HuH-7.5 (cell line): ENCODE results near the gene C12orf42.
"Not testable (repeated sequence)": the region's sequence is repeated elsewhere in the genome, so short reads cannot be mapped to it uniquely, and the experiment has no call there.

Experiments used
- DNase-seq: peaks from one replicate; pipeline ENCODE4 v3.0.0; 2011; ENCODE audit warnings: low spot score

The C12orf42 gene

DNA sequence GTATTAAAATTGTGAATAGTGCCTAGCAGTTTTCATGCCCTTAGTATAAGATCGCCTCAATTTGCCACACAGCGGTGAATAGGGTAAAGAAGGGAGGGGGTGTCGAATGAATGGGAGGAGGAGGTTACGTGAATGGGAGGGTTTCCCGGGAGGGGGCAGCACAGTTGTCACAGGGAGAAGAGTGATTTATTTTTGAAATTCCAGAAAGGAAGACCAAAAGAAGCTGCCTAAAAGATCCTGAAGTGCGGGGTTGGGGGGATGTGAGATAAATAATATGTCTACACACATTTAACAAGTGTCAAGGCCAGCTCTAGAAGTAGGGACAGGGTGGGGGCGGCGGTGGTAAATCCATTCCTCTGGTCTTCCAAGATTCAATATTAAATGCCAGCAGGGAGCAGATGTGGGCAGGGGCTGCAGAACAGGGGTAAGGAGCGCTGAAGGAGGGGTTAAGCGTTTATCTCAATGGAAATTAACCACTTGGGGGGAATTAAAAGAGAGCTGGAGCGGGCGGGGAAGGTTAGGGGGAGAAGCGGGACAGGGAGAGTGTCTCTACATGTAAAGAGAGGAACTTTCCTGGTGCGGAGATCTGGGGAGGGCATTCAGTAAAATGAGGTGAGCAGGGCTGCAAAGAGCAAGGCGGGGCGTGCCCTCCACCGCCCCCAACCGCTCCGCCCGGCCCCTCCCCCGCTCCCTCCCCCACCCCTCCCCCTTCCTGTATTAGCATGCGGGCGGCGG, 867 bp downstream of the C12orf42 start:
- no peak for DNase-seq

DNA sequence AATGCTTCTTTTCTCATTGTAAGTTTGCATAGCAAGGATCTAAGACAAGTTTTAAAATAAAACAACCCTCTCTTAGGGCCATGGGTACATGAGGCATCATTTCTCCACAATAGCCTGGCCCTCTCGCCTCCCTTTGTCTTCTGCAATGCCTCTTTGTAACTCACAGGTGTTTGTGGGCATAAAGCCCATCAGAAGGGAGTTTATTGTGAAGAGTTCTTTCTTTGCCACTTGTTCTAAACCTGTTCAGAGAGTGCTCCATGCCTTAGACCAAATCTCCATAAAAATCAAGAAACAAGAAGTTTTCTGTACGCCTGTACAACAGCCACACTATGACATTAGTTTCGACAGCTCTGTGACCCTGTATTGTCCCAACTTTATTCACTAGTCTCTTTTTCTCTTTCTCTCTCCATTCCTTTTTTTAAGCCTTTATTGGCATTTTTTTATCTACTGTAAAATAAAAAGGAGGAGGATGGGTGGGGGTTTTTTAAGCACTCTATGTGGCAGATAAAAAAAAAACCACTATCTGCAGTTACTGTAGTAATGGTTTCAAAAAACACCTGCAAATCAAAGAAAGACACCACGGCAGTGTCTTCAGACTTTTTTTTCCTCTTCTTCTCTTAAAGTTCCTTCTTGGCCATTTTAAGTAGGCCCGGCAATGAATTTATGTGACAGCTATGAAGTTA, 1.6 kb downstream of the C12orf42 start:
- no peak for DNase-seq

DNA sequence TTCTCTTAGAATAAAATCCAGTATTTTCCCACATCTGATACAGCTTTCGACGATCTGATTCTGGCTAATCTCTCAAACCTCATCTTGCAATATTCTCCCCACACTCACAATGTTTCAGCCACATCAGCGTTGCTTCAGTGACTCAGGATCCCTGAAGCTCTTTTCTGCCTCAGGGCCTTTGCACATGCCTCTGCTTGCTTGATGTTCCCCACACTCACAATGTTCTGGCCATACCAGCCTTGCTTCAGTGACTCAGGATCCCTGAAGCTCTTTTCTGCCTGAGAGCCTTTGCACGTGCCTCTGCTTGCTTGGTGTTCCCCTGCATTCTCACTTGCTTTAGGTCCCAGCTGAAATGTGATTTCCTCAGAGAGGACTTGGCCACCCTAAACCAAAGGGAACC, 2.6 kb downstream of the C12orf42 start:
- DNase-seq = no peak

DNA sequence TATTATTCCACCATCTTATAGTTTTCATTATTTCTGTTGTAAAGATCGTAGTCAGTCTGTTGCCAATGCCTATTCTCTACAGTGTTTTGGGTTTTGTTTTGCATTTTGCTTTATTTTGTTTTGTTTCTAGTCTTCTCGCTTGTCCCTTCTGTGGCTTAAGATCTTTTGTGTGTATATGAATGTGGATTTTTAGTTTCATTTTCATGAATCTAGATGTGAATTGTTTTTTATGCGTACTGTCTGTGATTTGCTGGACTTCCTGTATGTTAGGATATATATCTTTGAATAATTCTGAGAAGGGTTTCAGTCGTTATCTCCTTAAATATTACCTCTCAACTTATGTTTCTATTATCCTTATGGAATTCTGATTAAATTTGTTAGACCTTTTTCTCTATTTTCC, 13.4 kb downstream of the C12orf42 start:
- no peak for DNase-seq

DNA sequence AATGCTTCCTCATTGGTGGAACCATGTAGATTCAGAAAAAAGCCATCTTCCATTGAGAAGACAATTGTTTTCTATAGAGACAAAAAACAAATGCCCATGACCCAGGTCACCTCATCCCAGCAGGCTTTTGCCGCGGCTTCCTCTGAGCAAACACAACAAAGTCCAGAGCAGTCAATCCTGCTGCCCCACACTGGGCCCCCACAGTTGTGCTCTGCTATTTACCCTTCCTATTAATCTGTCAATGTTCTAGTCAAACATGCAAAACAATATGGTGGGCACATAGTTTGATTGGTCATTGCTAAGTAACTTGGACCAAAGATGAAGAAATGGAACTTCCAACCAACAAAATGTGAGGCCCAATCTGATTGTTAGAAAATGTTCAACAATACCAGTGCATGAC, 20.7 kb downstream of the C12orf42 start:
- no peak for DNase-seq

DNA sequence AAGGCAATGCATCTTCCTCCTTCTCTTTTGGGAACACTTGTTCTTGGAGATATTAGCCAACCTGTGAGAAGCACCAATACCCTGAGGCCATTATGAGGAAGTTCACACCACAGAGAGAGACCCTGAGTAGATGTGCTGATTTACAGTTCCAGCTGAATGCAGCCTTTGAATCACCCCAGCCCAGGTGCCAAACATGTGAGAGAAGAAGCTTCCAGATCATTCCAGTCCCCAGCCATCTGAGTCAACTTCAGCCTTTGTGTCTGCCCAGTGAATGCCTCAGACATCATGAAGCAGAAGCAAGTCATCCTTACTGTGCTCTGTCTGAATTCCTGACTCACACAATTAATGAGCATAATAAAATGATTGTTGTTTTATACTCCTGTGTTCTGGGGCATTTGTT, 25.1 kb downstream of the C12orf42 start:
- no peak for DNase-seq

DNA sequence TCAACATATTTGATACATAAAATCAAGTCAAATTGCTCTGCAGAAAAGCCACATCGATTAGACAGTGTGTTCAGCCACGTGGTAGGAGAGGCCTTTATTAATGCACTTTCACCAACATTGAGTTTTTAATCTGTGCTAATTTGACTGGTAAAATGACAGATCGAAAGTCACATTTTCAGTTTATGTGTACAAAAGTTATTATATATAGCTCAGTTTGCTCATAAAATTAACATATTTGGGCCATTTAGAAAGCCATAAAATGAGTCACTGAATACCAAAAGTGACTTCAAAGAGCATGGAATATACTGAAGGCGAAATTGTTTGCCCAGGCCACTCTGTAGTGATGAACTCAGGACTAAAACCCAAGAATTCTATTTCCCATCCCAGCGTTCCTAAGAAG, 26.0 kb downstream of the C12orf42 start:
- DNase-seq = no peak

DNA sequence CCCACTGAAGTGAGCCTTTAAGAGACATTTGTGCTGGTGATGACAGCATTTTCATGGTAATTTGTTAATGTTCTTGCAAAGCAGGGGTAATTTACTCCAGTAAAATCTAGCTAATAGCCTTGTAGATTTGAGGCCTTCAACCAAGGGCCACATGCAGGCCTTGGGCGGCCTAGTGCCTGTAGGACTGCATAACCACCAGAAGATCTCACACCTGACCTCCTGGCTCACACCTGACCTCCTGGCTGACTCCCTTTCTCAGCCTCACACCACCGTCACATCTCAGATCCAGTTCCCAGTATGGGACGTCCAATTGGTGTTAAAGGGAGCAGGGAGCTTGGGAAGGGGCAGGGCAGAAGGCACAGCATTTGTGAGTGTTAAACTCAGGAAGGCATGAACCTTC, 26.9 kb downstream of the C12orf42 start:
- DNase-seq = no peak

DNA sequence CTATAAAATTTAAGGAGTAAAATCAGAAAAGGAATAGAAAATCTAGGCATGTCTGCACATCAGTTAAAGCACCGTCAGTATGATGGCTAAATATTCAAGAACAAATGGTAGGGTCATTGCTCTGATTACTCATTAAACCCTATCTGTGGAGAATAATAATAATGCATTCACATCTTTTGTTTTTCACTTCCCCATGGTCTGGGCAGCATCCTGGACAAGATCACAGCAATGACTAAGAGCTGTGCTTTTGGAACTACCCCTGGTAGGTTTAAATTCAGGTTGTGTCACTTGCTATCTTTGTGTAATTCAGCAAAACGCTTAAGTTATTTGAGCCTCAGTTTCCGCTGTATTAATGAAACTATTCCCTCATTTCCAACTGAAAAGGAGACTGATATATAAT, 33.1 kb downstream of the C12orf42 start:
- no peak for DNase-seq

DNA sequence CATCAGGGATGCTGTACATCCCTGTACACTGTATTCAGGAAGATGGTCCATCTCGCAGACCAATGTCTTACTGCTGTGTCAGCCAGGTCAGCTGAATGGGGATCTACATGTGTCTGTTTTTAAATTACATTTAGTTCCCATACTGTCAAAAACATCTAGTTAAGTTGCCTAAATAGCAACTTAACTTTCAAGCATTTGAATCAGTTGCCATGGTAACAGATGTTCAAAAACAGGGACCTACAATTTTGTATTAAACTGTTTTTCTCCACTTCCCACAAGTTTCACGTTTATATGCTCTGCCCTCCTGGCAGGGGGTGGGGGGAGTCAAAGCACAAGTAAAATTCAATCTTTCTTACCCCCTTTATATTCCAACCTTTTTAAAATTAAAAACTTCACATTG, 38.3 kb downstream of the C12orf42 start:
- no peak for DNase-seq

DNA sequence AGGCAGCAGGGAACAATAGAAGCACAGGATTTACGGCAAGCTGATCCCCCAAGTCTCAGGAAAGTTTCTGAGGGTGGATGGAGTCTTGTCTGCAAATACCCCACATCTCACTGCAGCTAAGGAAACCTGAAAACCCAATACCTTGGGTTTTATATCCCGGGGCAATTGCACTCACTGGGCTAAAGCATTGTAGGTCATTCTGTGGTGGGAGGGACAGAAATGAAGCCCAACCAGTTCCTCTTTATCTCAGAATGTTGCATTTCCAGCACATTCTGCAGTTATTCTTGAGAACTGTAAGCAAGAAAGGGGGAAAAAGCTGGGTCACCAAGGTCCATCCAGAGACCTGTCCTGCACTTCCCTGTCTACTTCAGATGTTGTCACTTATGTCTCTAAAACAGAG, 39.8 kb downstream of the C12orf42 start:
- no peak for DNase-seq

DNA sequence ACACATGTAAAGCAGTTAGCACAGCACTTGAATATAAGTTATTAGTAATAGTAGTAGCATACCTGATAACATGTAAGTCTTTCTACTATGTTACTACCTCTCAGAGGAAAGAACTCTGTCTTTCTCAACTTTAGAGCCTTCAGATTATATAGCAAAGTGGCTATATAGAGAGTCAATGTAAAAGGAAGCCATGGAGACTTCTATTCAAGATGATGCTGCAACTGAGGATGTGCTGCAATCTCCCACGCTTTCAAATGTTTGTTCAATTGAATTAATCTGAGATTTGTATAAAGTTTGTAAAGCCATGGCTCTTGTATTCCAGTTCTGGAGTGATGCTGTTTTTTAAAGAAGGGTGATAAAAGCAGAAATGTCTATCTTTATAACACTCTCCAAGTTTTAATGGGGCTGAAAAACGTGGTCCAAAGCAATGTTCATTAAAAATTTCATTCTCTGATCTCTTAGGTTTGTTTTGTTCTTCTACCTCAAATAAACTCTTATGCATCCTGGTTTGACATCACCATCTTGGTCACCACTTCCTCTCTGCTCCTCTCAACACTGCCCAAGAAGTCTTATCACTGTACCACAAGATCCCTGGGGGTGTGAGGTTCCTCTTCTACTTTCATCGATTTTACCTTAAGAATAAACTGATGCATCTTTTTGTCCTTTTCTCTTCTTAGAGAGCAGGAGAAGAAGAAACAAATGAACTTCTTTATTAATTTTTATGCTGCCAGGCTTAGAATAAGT, 40.6 kb downstream of the C12orf42 start:
- DNase-seq = no peak

DNA sequence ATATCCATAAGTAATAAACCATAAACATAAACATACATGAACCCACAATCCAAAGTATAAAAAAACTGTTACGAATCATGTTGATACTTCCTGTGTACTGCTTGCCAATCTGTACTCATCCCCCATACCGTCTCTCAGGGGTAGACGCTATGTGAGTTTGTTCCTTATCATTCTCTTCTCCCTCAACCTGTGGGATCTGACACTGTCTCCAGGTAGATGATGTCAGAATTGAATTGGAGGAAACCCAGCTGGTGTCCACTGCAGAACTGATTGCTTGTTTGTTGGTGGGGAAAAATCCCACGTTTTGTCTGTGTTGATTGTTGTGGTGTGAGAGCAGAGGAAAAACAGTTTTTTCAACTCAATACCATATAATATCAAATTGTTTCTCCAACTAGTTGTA, 50.8 kb downstream of the C12orf42 start:
- no peak for DNase-seq

DNA sequence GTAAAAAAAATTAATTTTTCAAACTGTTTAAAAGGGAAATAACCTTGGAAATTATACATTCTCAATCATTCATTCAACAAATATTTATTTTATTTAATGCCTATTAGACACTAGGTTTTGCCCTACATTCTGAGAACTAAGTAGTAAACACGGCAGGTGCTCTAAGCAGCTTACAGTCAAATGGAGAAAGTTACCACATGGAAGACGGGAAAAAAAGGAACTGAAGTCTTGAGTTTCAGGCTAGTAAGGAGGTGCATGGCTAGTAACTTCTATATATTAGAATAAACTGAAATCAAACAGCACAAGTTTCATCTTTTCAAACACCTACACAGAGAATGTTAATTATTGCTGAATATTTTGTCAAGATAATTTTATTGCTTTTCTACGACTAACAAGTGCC, 52.9 kb downstream of the C12orf42 start:
- no peak for DNase-seq

DNA sequence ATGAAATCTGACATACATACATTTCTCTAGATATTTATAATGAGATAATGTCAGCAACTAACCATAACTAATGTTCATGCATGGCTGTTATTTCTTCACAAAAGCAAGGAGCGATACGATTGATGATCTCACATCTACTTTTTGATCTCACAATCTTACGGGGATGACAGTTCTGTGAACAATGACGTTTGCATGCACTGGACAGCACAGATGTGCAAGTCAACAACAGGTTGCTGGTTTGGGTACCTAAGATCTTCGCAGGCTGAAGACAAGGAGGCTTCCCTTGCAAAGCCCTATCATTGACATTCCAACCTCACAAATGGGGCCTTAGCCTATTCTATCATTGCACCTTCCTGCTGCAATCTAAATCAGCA, 53.6 kb downstream of the C12orf42 start:
- DNase-seq = no peak

DNA sequence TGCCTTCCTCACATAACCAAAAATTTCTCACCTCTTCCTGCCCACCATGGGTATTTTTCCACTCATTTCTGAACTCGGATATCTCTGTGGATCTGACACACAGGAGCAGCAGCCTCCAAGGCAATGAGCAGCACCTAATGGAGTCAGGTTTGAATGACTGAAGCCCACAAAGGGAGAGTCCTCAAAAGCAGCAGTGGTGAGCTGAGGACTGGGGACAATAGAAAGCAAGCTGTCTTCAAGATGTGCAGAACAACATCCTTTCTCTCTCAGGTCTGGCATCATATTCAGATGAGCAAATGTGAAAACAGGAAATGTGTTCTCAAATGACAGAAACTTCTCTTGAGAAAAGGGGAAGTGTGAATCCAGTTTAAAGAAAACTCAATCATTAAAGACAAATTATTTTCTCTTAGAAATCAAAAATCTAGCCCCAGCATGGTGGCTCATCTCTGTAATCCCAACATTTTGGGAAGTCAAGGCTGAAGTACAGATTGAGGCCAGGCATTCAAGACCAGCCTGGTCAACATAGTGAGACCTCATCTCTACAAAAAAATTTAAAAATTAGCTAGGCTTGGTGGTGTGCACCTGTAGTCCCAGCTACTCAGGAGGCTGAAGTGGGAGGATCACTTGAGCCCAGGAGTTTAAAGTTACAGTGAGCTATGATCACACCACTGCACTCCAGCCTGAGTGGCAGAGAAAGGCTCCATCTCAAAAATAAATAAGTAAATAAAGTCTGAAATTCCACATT, 54.2 kb downstream of the C12orf42 start:
- no peak for DNase-seq

DNA sequence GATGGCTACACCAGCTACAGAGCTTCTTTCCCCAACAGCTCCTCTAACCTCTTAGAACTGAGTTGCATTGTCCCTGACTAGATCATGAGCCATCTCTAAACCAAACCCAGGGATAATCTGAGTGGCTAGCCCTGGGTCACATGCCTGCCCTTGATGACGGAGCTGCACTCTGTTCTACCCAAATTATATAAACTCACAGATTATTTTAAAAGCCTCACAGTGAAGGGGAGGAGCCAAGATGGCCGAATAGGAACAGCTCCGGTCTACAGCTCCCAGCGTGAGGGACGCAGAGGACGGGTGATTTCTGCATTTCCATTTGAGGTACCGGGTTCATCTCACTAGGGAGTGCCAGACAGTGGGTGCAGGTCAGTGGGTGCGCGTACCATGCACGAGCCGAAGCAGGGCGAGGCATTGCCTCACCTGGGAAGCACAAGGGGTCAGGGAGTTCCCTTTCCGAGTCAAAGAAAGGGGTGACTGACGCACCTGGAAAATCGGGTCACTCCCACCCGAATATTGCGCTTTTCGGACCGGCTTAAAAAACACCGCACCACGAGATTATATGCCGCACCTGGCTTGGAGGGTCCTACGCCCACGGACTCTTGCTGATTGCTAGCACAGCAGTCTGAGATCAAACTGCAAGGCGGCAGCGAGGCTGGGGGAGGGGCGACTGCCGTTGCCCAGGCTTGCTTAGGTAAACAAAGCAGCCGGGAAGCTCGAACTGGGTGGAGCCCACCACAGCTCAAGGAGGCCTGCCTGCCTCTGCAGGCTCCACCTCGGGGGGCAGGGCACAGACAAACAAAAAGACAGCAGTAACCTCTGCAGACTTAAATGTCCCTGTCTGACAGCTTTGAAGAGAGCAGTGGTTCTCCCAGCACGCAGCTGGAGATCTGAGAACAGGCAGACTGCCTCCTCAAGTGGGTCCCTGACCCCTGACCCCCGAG, 61.3 kb downstream of the C12orf42 start:
- DNase-seq = not testable (repeated sequence)

DNA sequence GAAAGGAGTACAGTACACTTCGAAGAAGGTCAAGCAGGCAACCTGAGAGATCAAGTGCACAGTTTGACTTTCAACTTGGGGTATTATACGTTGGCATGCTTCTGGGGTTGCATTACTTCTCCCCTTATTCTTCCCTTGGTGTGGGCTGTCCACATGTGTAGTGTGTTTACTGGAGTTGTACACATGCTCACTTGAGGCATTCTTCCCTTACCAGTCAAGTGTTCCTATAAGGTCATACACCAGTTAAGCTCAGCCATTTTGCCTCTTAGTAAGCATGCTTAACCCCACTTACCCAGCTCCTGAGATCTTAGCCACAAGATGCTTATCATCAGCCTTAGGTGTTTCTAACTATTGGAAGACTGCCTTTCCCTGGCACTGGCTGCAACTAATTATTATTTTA, 63.8 kb downstream of the C12orf42 start:
- DNase-seq = no peak

DNA sequence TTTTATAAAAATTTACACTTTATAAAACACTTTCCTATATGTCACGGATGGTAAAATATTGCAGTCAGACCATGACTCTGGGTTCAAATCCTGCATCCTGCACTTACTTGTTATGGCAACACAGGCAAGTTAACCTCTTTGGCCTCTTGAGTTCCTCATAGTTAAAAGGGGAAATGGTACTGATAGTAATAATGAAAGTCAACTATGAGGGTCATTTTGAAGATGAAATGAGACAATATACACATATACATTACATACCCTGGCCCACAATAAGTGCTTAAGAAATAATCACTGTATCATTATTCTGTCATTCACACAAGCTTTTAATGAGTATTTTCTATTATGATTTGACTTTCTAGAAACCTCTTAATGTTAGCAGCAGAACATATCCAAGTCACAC, 64.4 kb downstream of the C12orf42 start:
- DNase-seq = no peak

DNA sequence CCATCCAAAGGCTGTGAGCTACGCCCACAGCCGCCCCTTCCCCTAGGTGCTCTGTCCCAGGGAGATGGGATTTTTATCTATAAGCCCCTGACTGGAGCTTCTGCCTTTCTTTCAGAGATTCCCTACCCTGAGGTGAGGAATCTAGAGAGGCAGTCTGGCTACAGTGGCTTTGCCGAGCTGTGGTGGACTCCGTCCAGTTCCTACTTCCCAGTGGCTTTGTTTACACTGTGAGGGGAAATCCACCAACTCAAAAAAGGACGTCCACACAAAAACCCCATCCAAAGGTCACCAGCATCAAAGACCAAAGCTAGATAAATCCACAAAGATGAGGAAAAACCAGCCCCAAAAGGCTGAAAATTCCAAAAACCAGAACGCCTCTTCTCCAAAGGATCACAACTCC, 70.1 kb downstream of the C12orf42 start:
- not testable (repeated sequence) for DNase-seq

DNA sequence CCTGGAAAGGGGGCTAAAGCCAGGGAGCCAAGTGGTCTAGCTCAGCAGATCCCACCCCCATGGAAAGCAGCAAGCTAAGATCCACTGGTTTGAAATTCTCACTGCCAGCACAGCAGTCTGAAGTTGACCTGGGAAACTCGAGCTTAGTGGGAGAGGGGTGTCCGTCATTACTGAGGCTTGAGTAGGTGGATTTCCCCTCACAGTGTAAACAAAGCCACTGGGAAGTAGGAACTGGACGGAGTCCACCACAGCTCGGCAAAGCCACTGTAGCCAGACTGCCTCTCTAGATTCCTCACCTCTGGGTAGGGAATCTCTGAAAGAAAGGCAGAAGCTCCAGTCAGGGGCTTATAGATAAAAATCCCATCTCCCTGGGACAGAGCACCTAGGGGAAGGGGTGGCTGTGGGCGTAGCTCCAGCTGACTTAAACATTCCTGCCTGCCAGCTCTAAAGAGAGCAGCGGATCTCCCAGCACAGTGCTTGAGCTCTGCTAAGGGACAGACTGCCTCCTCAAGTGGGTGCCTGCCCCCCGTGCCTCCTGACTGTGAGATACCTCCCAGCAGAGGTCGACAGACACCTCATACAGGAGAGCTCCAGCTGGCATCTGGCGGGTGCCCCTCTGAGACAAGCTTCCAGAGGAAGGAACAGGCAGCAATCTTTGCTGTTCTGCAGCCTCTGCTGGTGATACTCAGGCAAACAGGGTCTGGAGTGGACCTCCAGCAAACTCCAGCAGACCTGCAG, 70.8 kb downstream of the C12orf42 start:
- DNase-seq = not testable (repeated sequence)
